Adrenal gland (tissue), 12 donors: ENCODE results near the gene GSTO2. TPM values are rescaled to one million over a fixed set of nuclear protein-coding genes. Genes with fewer than 3 reads are reported as not detected.

Experiments
- DNase-seq, 7 donors: peaks; one replicate each; pipeline ENCODE4 v3.0.0-alpha.2; 2019 to 2020
- H3K27ac ChIP-seq, 5 donors: fragments of 200-600 bp; sonication (generic) in 4 of 5; 1 replicate in 3 of 5; 2 replicates in 2 of 5; pipeline versions ENCODE4 v1.5.1 to v1.8.0; 2016 to 2020; ENCODE audit warnings: mild to moderate bottlenecking in 1 of 5
- H3K27me3 ChIP-seq: fragments of 200-600 bp; 2 replicates; pipeline ENCODE4 v1.8.0; 2021
- H3K36me3 ChIP-seq, 2 donors: fragments of 200-600 bp; replicated peaks in 1 of 2; 1 replicate in 1 of 2; 2 replicates in 1 of 2; pipeline versions ENCODE4 v1.5.1 to v1.8.0; 2018 to 2022
- H3K4me1 ChIP-seq, 2 donors: fragments of 200-600 bp; replicated peaks in 1 of 2; 1 replicate in 1 of 2; 2 replicates in 1 of 2; pipeline versions ENCODE4 v1.5.1 to v1.8.0; 2018 to 2021
- H3K4me3 ChIP-seq, 4 donors: fragments of 200-600 bp; sonication (generic) in 3 of 4; one replicate each; pipeline ENCODE4 v1.5.1; 2016 to 2018
- H3K9me3 ChIP-seq, 3 donors: fragments of 200-600 bp; sonication (generic) in 1 of 3; replicated peaks in 1 of 3; 1 replicate in 2 of 3; 2 replicates in 1 of 3; pipeline versions ENCODE4 v1.5.1 to v1.8.0; 2016 to 2021
- CTCF ChIP-seq, 6 experiments: fragments of 450-650 bp in 4 of 6; fragments of 200-600 bp in 2 of 6; sonication (generic) in 1 of 6; IDR thresholded peaks; 1 replicate in 5 of 6; 2 replicates in 1 of 6; pipeline versions ENCODE4 v1.5.1 to v1.8.0; 2016 to 2021; ENCODE audit warnings: antibody characterized with exemption in 6 of 6, mild to moderate bottlenecking in 2 of 6, moderate library complexity in 1 of 6
- POLR2A ChIP-seq, 2 donors: fragments of 450-650 bp; IDR thresholded peaks; one replicate each; pipeline ENCODE4 v1.6.1; 2017; ENCODE audit warnings: antibody characterized with exemption in 2 of 2, mild to moderate bottlenecking in 2 of 2, moderate library complexity in 1 of 2
- WGBS, 4 donors: extraction: QIAGEN DNeasy Blood & Tissue Kit in 2 of 4; methylation state at CpG; one replicate each; pipeline versions ENCODE4 v1.1.5 to v1.1.7; 2013 to 2017; 5-methylcytosine and 5-hydroxymethylcytosine counted together
- intact Hi-C, 2 donors: fragments of 100-400 bp; cut with DNase I; formaldehyde crosslinking; loops; one replicate each; pipeline versions ENCODE4 v1.14.1 to v1.15.0; 2022 to 2023
- polyA plus RNA-seq, 3 donors: library from polyadenylated mRNA; stranded (reverse); fragments of 200-250 nt in 2 of 3; fragments of 350-450 nt in 1 of 3; fragmentation: Illumina TruSeq in 1 of 3; extraction: RNeasy Lipid Tissue Mini Kit (QIAGEN cat#74804) in 1 of 3; gene quantifications; one replicate each; pipeline ENCODE4 v1.2.3, GENCODE V29; 2013 to 2014
- total RNA-seq, 9 donors: library from RNA; depleted of rRNA in 4 of 9; stranded (reverse); fragments of >200 nt in 4 of 9; fragments of 120-200 nt in 1 of 9; fragmentation: NEBNext Ultra II Directional in 1 of 9; extraction: Animal tissue kit (Norgen Biotek cat#: 25700) in 1 of 9; gene quantifications; one replicate each; pipeline versions ENCODE4 v1.1.0 to v1.2.4, GENCODE V29; 2013 to 2023
- donor health status: healthy with polysubstance abuse.
- donor health status: Bipolar disorder and iron deficiency.
- donor health status: DM: yes; HTN: yes; CAD: no.
- donor health status: DM: no; HTN: no; CAD: no.
- donor health status: DM: no; HTN: no; CAD: no.
- donor health status: DM: yes; HTN: yes; CAD: no.

The GSTO2 gene
- total and polyA plus RNA-seq, 12 donors = 3.7 to 15.3 (median 7.3) TPM

GRCh38 chr10:104281694-104282093, 12.7 kb downstream of the GSTO2 start:
- H3K4me3 ChIP-seq = no peak overlapping the region
- no peaks in the 10 kb centered on the region for H3K36me3 ChIP-seq
- intact Hi-C loops = no loop called here
- H3K27ac ChIP-seq = no peak overlapping the region
- no peak for DNase-seq
- no peaks in the 10 kb centered on the region for H3K27me3 ChIP-seq
- no peak for TF ChIP-seq CTCF (IDR thresholded peaks at IDR 0.05)
- TF ChIP-seq POLR2A (IDR thresholded peaks at IDR 0.05) = no peak
- no peaks in the 10 kb centered on the region for H3K4me1 ChIP-seq
- 78 to 85% (median 82%) methylated on average over 3 of the region's 3 CpGs for WGBS, 4 donors
- H3K9me3 ChIP-seq = no peaks in the 10 kb centered on the region

GRCh38 chr10:104284846-104285245, 15.9 kb downstream of the GSTO2 start:
- H3K4me3 ChIP-seq = no peak overlapping the region
- no peak for DNase-seq
- intact Hi-C loops = no loop called here
- WGBS, 4 donors = 82 to 91% (median 88%) methylated on average over 7 of the region's 7 CpGs
- no peaks in the 10 kb centered on the region for H3K36me3 ChIP-seq
- H3K27me3 ChIP-seq = no peaks in the 10 kb centered on the region
- no peaks in the 10 kb centered on the region for H3K9me3 ChIP-seq
- no peaks in the 10 kb centered on the region for H3K4me1 ChIP-seq
- no peak for TF ChIP-seq CTCF (IDR thresholded peaks at IDR 0.05)
- H3K27ac ChIP-seq = no peak overlapping the region

GRCh38 chr10:104286939-104287338, 18.0 kb downstream of the GSTO2 start:
- no peaks in the 10 kb centered on the region for H3K27me3 ChIP-seq
- no peak for DNase-seq
- no peaks in the 10 kb centered on the region for H3K36me3 ChIP-seq
- no peaks in the 10 kb centered on the region for H3K9me3 ChIP-seq
- no peak overlapping the region for H3K27ac ChIP-seq
- H3K4me3 ChIP-seq = no peak overlapping the region
- intact Hi-C loops = no loop called here
- WGBS, 4 donors = 74 to 81% (median 79%) methylated on average over 2 of the region's 2 CpGs
- H3K4me1 ChIP-seq = peaks cover 0 to 5% of the 10 kb centered on the region in 2 donors
- no peak for TF ChIP-seq CTCF (IDR thresholded peaks at IDR 0.05)
- no peak for TF ChIP-seq POLR2A (IDR thresholded peaks at IDR 0.05)

- DNase-seq = no peak
- Histone ChIP-seq H3K27ac (no peak overlapping the region), H3K4me3 (no peak overlapping the region), H3K27me3 (no peaks in the 10 kb centered on the region), H3K4me1 (peaks cover 0 to 17% of the 10 kb centered on the region in 2 donors), H3K9me3 (no peaks in the 10 kb centered on the region), H3K36me3 (no peaks in the 10 kb centered on the region)
- WGBS, 4 donors = 59 to 63% (median 61%) methylated on average over 1 of the region's 1 CpG
- TF ChIP-seq CTCF (IDR thresholded peaks at IDR 0.05) (no peak), POLR2A (IDR thresholded peaks at IDR 0.05) (no peak)
- intact Hi-C loops = no loop called here
These were observed 19.4 kb downstream of the GSTO2 start for GRCh38 chr10:104288355-104288754.
